HG02759 (cell line): ENCODE data around the gene CXCR6.

Experiments used
- ATAC-seq: cut with Tn5 transposase; IDR thresholded peaks from one replicate; pipeline ENCODE4 v1.9.1; 2021; ENCODE audit warnings: mild to moderate bottlenecking, moderate library complexity; ENCODE audit not compliant: unreplicated experiment

The CXCR6 gene

GRCh38 chr3:45966950-45967640, 23.8 kb downstream of the CXCR6 start:
- ATAC-seq, result no peak

GRCh38 chr3:45967724-45968123, 24.5 kb downstream of the CXCR6 start:
- no peak for ATAC-seq

- no peak for ATAC-seq
Measured at GRCh38 chr3:45968149-45968548, 24.9 kb downstream of the CXCR6 start.

- ATAC-seq, result no peak
Measured at GRCh38 chr3:45968706-45969105, 25.4 kb downstream of the CXCR6 start.

- ATAC-seq, result no peak
Measured at GRCh38 chr3:45969116-45969515, 25.9 kb downstream of the CXCR6 start.

- no peak for ATAC-seq
Measured at GRCh38 chr3:45969953-45970352, 26.7 kb downstream of the CXCR6 start.

GRCh38 chr3:45972534-45973402, 29.5 kb downstream of the CXCR6 start:
- no peak for ATAC-seq

GRCh38 chr3:45974686-45975085, 31.4 kb downstream of the CXCR6 start:
- no peak for ATAC-seq

- no peak for ATAC-seq
Measured at GRCh38 chr3:45975686-45976085, 32.4 kb downstream of the CXCR6 start.

- no peak for ATAC-seq
Measured at GRCh38 chr3:45976191-45977091, 33.2 kb downstream of the CXCR6 start.

- no peak for ATAC-seq
Measured at GRCh38 chr3:45978006-45978761, 34.9 kb downstream of the CXCR6 start.

- ATAC-seq, result no peak
Measured at GRCh38 chr3:45979378-45979777, 36.1 kb downstream of the CXCR6 start.

- ATAC-seq, result no peak
Measured at GRCh38 chr3:45980229-45980813, 37.1 kb downstream of the CXCR6 start.

GRCh38 chr3:45980819-45981218, 37.6 kb downstream of the CXCR6 start:
- ATAC-seq, result no peak

GRCh38 chr3:45981346-45982074, 38.2 kb downstream of the CXCR6 start:
- ATAC-seq, result no peak

GRCh38 chr3:45983770-45984169, 40.5 kb downstream of the CXCR6 start:
- no peak for ATAC-seq

- no peak for ATAC-seq
Measured at GRCh38 chr3:45984331-45985312, 41.4 kb downstream of the CXCR6 start.
